K562 (cell line): ENCODE results near the gene SPATS2L.

ENCODE experiments used
- CLOCK ChIP-seq: fragments of 250-450 bp; sonication (Bioruptor Pico); IDR thresholded peaks from 2 replicates; pipeline ENCODE4 v1.4.0; 2020; ENCODE audit warnings: mild to moderate bottlenecking, moderate library complexity, borderline replicate concordance
- CTBP1 ChIP-seq: fragments of 450-650 bp; IDR thresholded peaks from 2 replicates; pipeline ENCODE4 v1.6.1; 2016; ENCODE audit warnings: borderline replicate concordance
- ELF4 ChIP-seq: fragments of 450-650 bp; formaldehyde crosslinking; IDR thresholded peaks from 2 replicates; pipeline ENCODE4 v1.4.0; 2022; ENCODE audit warnings: missing genetic modification characterization
- ZKSCAN1 ChIP-seq: fragments of 150-350 bp; IDR thresholded peaks from 2 replicates; pipeline ENCODE4 v1.6.1; 2016; ENCODE audit warnings: low read depth, low read length
- ZZZ3 ChIP-seq: fragments of 450-650 bp; IDR thresholded peaks from 2 replicates; pipeline ENCODE4 v1.6.1; 2016; ENCODE audit warnings: antibody characterized with exemption, mild to moderate bottlenecking, moderate library complexity
- TF ChIP-seq, protein P1 (sequence below): fragments of 250-450 bp; sonication (Bioruptor Pico); IDR thresholded peaks from 2 replicates; pipeline ENCODE4 v1.4.0; 2020; ENCODE audit warnings: mild to moderate bottlenecking, moderate library complexity

- TF ChIP-seq CTBP1 (no peak), ZKSCAN1 (no peak), CLOCK (CRISPR knock-in tag) (no peak), ELF4 (no peak), ZZZ3 (no peak)
- TF ChIP-seq, protein P1, sequence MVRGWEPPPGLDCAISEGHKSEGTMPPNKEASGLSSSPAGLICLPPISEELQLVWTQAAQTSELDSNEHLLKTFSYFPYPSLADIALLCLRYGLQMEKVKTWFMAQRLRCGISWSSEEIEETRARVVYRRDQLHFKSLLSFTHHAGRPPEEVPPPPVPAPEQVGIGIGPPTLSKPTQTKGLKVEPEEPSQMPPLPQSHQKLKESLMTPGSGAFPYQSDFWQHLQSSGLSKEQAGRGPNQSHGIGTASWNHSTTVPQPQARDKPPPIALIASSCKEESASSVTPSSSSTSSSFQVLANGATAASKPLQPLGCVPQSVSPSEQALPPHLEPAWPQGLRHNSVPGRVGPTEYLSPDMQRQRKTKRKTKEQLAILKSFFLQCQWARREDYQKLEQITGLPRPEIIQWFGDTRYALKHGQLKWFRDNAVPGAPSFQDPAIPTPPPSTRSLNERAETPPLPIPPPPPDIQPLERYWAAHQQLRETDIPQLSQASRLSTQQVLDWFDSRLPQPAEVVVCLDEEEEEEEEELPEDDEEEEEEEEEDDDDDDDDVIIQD (CRISPR knock-in tag) = no peak
These were observed 116.2 kb downstream of the SPATS2L start for GRCh38 chr2:200422532-200423261.
